IMR-90 (cell line): ENCODE data around the gene HECW1. TPM values are rescaled to one million over a fixed set of nuclear protein-coding genes. Genes with fewer than 3 reads are reported as not detected.

ENCODE experiments used
- ATAC-seq: fragments of 200-7000 bp; cut with Tn5 transposase; 2 replicates; pipeline ENCODE4 v1.9.1; 2020; ENCODE audit warnings: low read depth, mild to moderate bottlenecking, moderate library complexity
- BruUV-seq: library from RNA; stranded (reverse); fragments of 400-500 nt; replicated peaks from 2 replicates; lab custom pipeline; 2021; lab: Mats Ljungman, UMichigan
- CTCF ChIA-PET: fragments of 300-600 bp; formaldehyde crosslinking; extraction: SDS; loops from one replicate; lab custom pipeline; 2021; ENCODE audit warnings: antibody characterized with exemption; lab: Yijun Ruan, JAX
- POLR2A ChIA-PET: fragments of 300-600 bp; sonication (Branson Sonifier 250); formaldehyde crosslinking; loops from one replicate; lab custom pipeline; 2022; ENCODE audit warnings: antibody characterized with exemption; ENCODE audit not compliant: unreplicated experiment; lab: Charles Lee
- DNase-seq: peaks from one replicate; pipeline ENCODE4 v3.0.0; 2013
- H2AFZ ChIP-seq: replicated peaks from 2 replicates; pipeline ENCODE3; 2013; ENCODE audit warnings: low read length, mild to moderate bottlenecking; ENCODE audit not compliant: poor library complexity
- H2AK5ac ChIP-seq: 2 replicates; pipeline ENCODE4 v1.6.1; 2013; ENCODE audit warnings: low read depth, low read length, inconsistent platforms
- H2AK9ac ChIP-seq: replicated peaks from 2 replicates; pipeline ENCODE3; 2013; ENCODE audit warnings: mild to moderate bottlenecking, low read depth, low read length, moderate library complexity; ENCODE audit not compliant: poor library complexity
- H2BK120ac ChIP-seq: 2 replicates; pipeline ENCODE4 v1.6.1; 2013; ENCODE audit warnings: low read depth, low read length, inconsistent platforms
- H2BK15ac ChIP-seq: 3 replicates; pipeline ENCODE4 v1.6.1; 2013; ENCODE audit warnings: low read depth, low read length, inconsistent platforms
- H2BK20ac ChIP-seq: 2 replicates; pipeline ENCODE4 v1.6.1; 2013; ENCODE audit warnings: low read depth, mild to moderate bottlenecking, inconsistent platforms, low read length, moderate library complexity
- H2BK5ac ChIP-seq: 2 replicates; pipeline ENCODE4 v1.6.1; 2013; ENCODE audit warnings: mild to moderate bottlenecking, low read depth, low read length, inconsistent platforms; ENCODE audit not compliant: poor library complexity, severe bottlenecking
- H3K14ac ChIP-seq: replicated peaks from 2 replicates; pipeline ENCODE4 v1.6.1; 2013; ENCODE audit warnings: low read depth, low read length, inconsistent platforms
- H3K18ac ChIP-seq: 2 replicates; pipeline ENCODE4 v1.6.1; 2013; ENCODE audit warnings: low read depth, low read length, control low read depth
- H3K23ac ChIP-seq: 2 replicates; pipeline ENCODE4 v1.6.1; 2013; ENCODE audit warnings: low read depth, low read length, inconsistent platforms
- H3K27ac ChIP-seq: 2 replicates; pipeline ENCODE4 v1.5.1; 2013; ENCODE audit warnings: mild to moderate bottlenecking, control low read depth, low read length; ENCODE audit not compliant: insufficient read depth
- H3K27me3 ChIP-seq: 2 replicates; pipeline ENCODE4 v1.6.1; 2013; ENCODE audit warnings: low read length; ENCODE audit not compliant: control insufficient read depth, insufficient read depth
- H3K36me3 ChIP-seq: 2 replicates; pipeline ENCODE4 v1.6.1; 2013; ENCODE audit warnings: low read length, mixed read lengths; ENCODE audit not compliant: control insufficient read depth, insufficient read depth
- H3K4ac ChIP-seq: 2 replicates; pipeline ENCODE4 v1.6.1; 2013; ENCODE audit warnings: low read depth, low read length, inconsistent platforms
- H3K4me1 ChIP-seq: 2 replicates; pipeline ENCODE4 v1.6.1; 2013; ENCODE audit warnings: low read length, mixed read lengths; ENCODE audit not compliant: control insufficient read depth, insufficient read depth
- H3K4me2 ChIP-seq: 2 replicates; pipeline ENCODE4 v1.6.1; 2013; ENCODE audit warnings: low read depth, mild to moderate bottlenecking, control low read depth, low read length, moderate library complexity
- H3K4me3 ChIP-seq: 2 replicates; pipeline ENCODE4 v1.5.1; 2013; ENCODE audit warnings: low read depth, mild to moderate bottlenecking, control low read depth, low read length, moderate library complexity; ENCODE audit not compliant: insufficient read depth
- H3K56ac ChIP-seq: 2 replicates; pipeline ENCODE4 v1.6.1; 2013; ENCODE audit warnings: low read length, inconsistent platforms; ENCODE audit not compliant: insufficient read depth; ENCODE audit errors: extremely low read depth
- H3K79me1 ChIP-seq, 2 experiments: 2 replicates each; pipeline ENCODE4 v1.6.1; 2013; ENCODE audit warnings: low read length in 2 of 2, inconsistent platforms in 1 of 2, low read depth in 1 of 2
- H3K9ac ChIP-seq: 2 replicates; pipeline ENCODE4 v1.6.1; 2013; ENCODE audit warnings: low read depth, low read length, control low read depth
- H3K9me1 ChIP-seq: 2 replicates; pipeline ENCODE4 v1.6.1; 2013; ENCODE audit warnings: low read length, inconsistent platforms; ENCODE audit not compliant: insufficient read depth
- H3K9me3 ChIP-seq: 2 replicates; pipeline ENCODE4 v1.6.1; 2013; ENCODE audit warnings: low read length; ENCODE audit not compliant: control insufficient read depth, insufficient read depth
- H4K20me1 ChIP-seq: 2 replicates; pipeline ENCODE4 v1.6.1; 2013; ENCODE audit warnings: low read length, inconsistent platforms; ENCODE audit not compliant: insufficient read depth
- H4K5ac ChIP-seq: 2 replicates; pipeline ENCODE4 v1.6.1; 2013; ENCODE audit warnings: mild to moderate bottlenecking, low read depth, low read length, control low read depth
- H4K8ac ChIP-seq, 2 experiments: 2 replicates each; pipeline ENCODE4 v1.6.1; 2013; ENCODE audit warnings: low read depth in 2 of 2, low read length in 2 of 2, control low read depth in 1 of 2, inconsistent platforms in 1 of 2
- H4K91ac ChIP-seq: 2 replicates; pipeline ENCODE4 v1.6.1; 2013; ENCODE audit warnings: low read depth, low read length, inconsistent platforms; ENCODE audit not compliant: insufficient read depth
- BHLHE40 ChIP-seq: fragments of 150-350 bp; IDR thresholded peaks from 2 replicates; pipeline ENCODE4 v1.6.1; 2016; ENCODE audit warnings: mild to moderate bottlenecking, low read depth, low read length
- CEBPB ChIP-seq: IDR thresholded peaks from 2 replicates; pipeline ENCODE4 v1.6.1; 2012; ENCODE audit warnings: low read depth, low read length, improper control_type of control experiment
- CHD1 ChIP-seq: IDR thresholded peaks from 2 replicates; pipeline ENCODE4 v1.6.1; 2012; ENCODE audit warnings: low read depth, low read length, improper control_type of control experiment
- CTCF ChIP-seq: conservative IDR thresholded peaks from 2 replicates; pipeline ENCODE4 v1.5.1; 2012; ENCODE audit warnings: mild to moderate bottlenecking, low read depth, low read length, improper control_type of control experiment
- ELK1 ChIP-seq: fragments of 150-350 bp; IDR thresholded peaks from 2 replicates; pipeline ENCODE4 v1.6.1; 2016; ENCODE audit warnings: low read depth, mild to moderate bottlenecking, low read length, moderate library complexity, borderline replicate concordance
- FOS ChIP-seq: fragments of 150-350 bp; IDR thresholded peaks from 2 replicates; pipeline ENCODE4 v1.6.1; 2016; ENCODE audit warnings: low read depth, low read length
- MAFK ChIP-seq: IDR thresholded peaks from 2 replicates; pipeline ENCODE4 v1.6.1; 2012; ENCODE audit warnings: low read depth, low read length, improper control_type of control experiment
- MAZ ChIP-seq: IDR thresholded peaks from 2 replicates; pipeline ENCODE4 v1.6.1; 2012; ENCODE audit warnings: low read depth, mild to moderate bottlenecking, low read length, improper control_type of control experiment, moderate library complexity, borderline replicate concordance
- MXI1 ChIP-seq: IDR thresholded peaks from 2 replicates; pipeline ENCODE4 v1.6.1; 2012; ENCODE audit warnings: low read depth, mild to moderate bottlenecking, low read length, moderate library complexity, borderline replicate concordance
- NFE2L2 ChIP-seq: fragments of 150-350 bp; IDR thresholded peaks from 2 replicates; pipeline ENCODE4 v1.6.1; 2016; ENCODE audit warnings: low read depth, mild to moderate bottlenecking, low read length
- POLR2A ChIP-seq: IDR thresholded peaks from 2 replicates; pipeline ENCODE4 v1.6.1; 2012; ENCODE audit warnings: mild to moderate bottlenecking, low read depth, low read length
- RAD21 ChIP-seq: IDR thresholded peaks from 2 replicates; pipeline ENCODE4 v1.6.1; 2012; ENCODE audit warnings: low read length, improper control_type of control experiment
- RCOR1 ChIP-seq: IDR thresholded peaks from 2 replicates; pipeline ENCODE4 v1.6.1; 2012; ENCODE audit warnings: mild to moderate bottlenecking, low read length, improper control_type of control experiment; ENCODE audit not compliant: insufficient replicate concordance
- RFX5 ChIP-seq: IDR thresholded peaks from 2 replicates; pipeline ENCODE4 v1.8.0; 2012; ENCODE audit warnings: low read depth, mild to moderate bottlenecking, low read length, moderate library complexity
- SMC3 ChIP-seq: fragments of 150-350 bp; IDR thresholded peaks from 2 replicates; pipeline ENCODE4 v1.6.1; 2016; ENCODE audit warnings: low read depth, mild to moderate bottlenecking, antibody characterized with exemption, low read length, moderate library complexity
- USF2 ChIP-seq: fragments of 150-350 bp; IDR thresholded peaks from 2 replicates; pipeline ENCODE4 v1.6.1; 2017; ENCODE audit warnings: mild to moderate bottlenecking, antibody characterized with exemption, low read length, low read depth
- WGBS, 2 experiments: methylation state at CpG; one replicate each; pipeline versions ENCODE4 v1.1.5 to v1.1.7; 2013; ENCODE audit warnings: missing lambda C conversion rate in 2 of 2; ENCODE audit not compliant: insufficient read length in 1 of 2; ENCODE audit errors: extremely low coverage in 2 of 2; 5-methylcytosine and 5-hydroxymethylcytosine counted together
- dilution Hi-C: fragments of 300-500 bp; cut with HindIII; formaldehyde crosslinking; loops from one replicate; pipeline ENCODE4 v1.14.3; 2018; ENCODE audit warnings: low sequenced_read_pairs; ENCODE audit not compliant: unreplicated experiment
- in situ Hi-C: fragments of 300-500 bp; cut with MboI; formaldehyde crosslinking; loops from 3 replicates; pipeline ENCODE4 v1.14.3; 2019; ENCODE audit warnings: low sequenced_read_pairs, inconsistent platforms, mixed read lengths
- intact Hi-C: fragments of 100-400 bp; cut with micrococcal nuclease; formaldehyde crosslinking; loops from 2 replicates; pipeline ENCODE4 v1.10.0; 2022
- polyA plus RNA-seq, 3 experiments: library from polyadenylated mRNA; depleted of rRNA; stranded (reverse); fragments of >200 nt; gene quantifications; 2 replicates each; pipeline ENCODE4 v1.2.3, GENCODE V29; 2012; ENCODE audit warnings: low replicate concordance in 1 of 3
- total RNA-seq: library from RNA; depleted of rRNA; stranded (reverse); fragments of >200 nt; gene quantifications from 2 replicates; pipeline ENCODE4 v1.2.3, GENCODE V29; 2012

HECW1 gene
- total and polyA plus RNA-seq, 2 of the 4 experiments (the other 2 are of a cell fraction) = 0.56 to 1.3 TPM

- H3K4me2 ChIP-seq = peak overlapping the region; percentile 49; the same call in 1 of the 2 replicates
- H3K4me1 ChIP-seq = no peaks in the 10 kb centered on the region
- peak; percentile 63 for ATAC-seq
- no peak overlapping the region for H4K8ac ChIP-seq
- no peaks in the 10 kb centered on the region for H4K20me1 ChIP-seq
- H2BK5ac ChIP-seq = no peak overlapping the region
- no CpG with 5 or more reads among the region's 8 CpGs for WGBS, 2 experiments
- no peak overlapping the region for H4K5ac ChIP-seq
- CTCF ChIA-PET = interaction anchor here (0.5 to 1.9 kb wide), 15 partner anchors 9 to 864 kb away, joined by 3 to 9 read pairs (median 4); no protein-coding TSS in a partner anchor
- H3K4ac ChIP-seq = no peak overlapping the region
- no peak overlapping the region for H2AK9ac ChIP-seq
- H3K56ac ChIP-seq = no peak overlapping the region
- peak overlapping the region; percentile 84 for H2AFZ ChIP-seq
- H4K91ac ChIP-seq = no peak overlapping the region
- BruUV-seq = no TSS peak
- H2BK120ac ChIP-seq = no peak overlapping the region
- dilution Hi-C loops (no loop called here), intact Hi-C loops (loop anchor here (2.0 to 10.0 kb wide), 5 partner anchors 242 to 514 kb away; no protein-coding TSS in a partner anchor), in situ Hi-C loops (no loop called here)
- no peak overlapping the region for H3K18ac ChIP-seq
- POLR2A ChIA-PET = no interaction called here
- H3K9me1 ChIP-seq = no peaks in the 10 kb centered on the region
- no peak overlapping the region for H3K9ac ChIP-seq
- no peaks in the 10 kb centered on the region for H3K79me1 ChIP-seq
- H2AK5ac ChIP-seq = no peak overlapping the region
- H3K9me3 ChIP-seq = no peaks in the 10 kb centered on the region
- H3K4me3 ChIP-seq = no peak overlapping the region
- H3K36me3 ChIP-seq = no peaks in the 10 kb centered on the region
- H3K23ac ChIP-seq = no peak overlapping the region
- TF ChIP-seq CHD1 = no peak
- TF ChIP-seq MAFK = no peak
- no peak for TF ChIP-seq FOS
- no peak for TF ChIP-seq BHLHE40
- peak; percentile 54 for TF ChIP-seq CTCF
- no peak for TF ChIP-seq POLR2A
- TF ChIP-seq RFX5 = no peak
- no peak for TF ChIP-seq MAZ
- TF ChIP-seq CEBPB = no peak
- TF ChIP-seq USF2 = no peak
- TF ChIP-seq MXI1 = no peak
- TF ChIP-seq ELK1 = no peak
- peak; percentile 37 for TF ChIP-seq SMC3
- no peak for TF ChIP-seq NFE2L2
- TF ChIP-seq RAD21 = peak; percentile 48
- no peak for TF ChIP-seq RCOR1
- H3K14ac ChIP-seq = no peak overlapping the region
- peak; percentile 42 for DNase-seq
- no peak overlapping the region for H2BK15ac ChIP-seq
- H3K27ac ChIP-seq = no peak overlapping the region
- H3K27me3 ChIP-seq = peaks cover 5% of the 10 kb centered on the region
- no peak overlapping the region for H2BK20ac ChIP-seq
These were observed 342.6 kb downstream of the HECW1 start for GRCh38 chr7:43454936-43455518.
